ENCODE results near the gene CFL2.
A peak's percentile ranks its signal among the peaks of the same experiment; 100 is the strongest.

Gene CFL2

GRCh38 chr14:34700622-34701130, 13.7 kb downstream of the CFL2 start (continued):
- TF ChIP-seq SP3 (tag by site-specific recombination; IDR thresholded peaks at IDR 0.05) = no peak; the same call in 1 of the 2 replicates
- no peak for TF ChIP-seq ZNF677 (tag by site-specific recombination; IDR thresholded peaks at IDR 0.05)

- no peak overlapping the region for H3K4me3 ChIP-seq (ENCODE audit: low read depth, low read length)
- H3K36me3 ChIP-seq (ENCODE audit: control insufficient read depth in 2 of 2, insufficient read depth in 1 of 2, low read length in 2 of 2) = no peaks in the 10 kb centered on the region
- no peaks in the 10 kb centered on the region for H3K9me3 ChIP-seq (ENCODE audit: control insufficient read depth, insufficient read depth, low read depth, low read length)
- H3K4me1 ChIP-seq (ENCODE audit: control insufficient read depth, insufficient read depth, low read length) = peaks cover 12% of the 10 kb centered on the region
- ChIA-PET POLR2A (interaction anchor here (0.6 to 2.3 kb wide), 7 partner anchors 10 to 704 kb away, joined by 3 to 17 read pairs (median 3); partner anchors contain the start of genes BAZ1A and CFL2), CTCF (interaction anchor here (0.6 to 2.5 kb wide), 7 partner anchors 10 to 49 kb away, joined by 3 to 7 read pairs (median 5); no protein-coding TSS in a partner anchor)
- peak overlapping the region; percentile 69 for H3K27ac ChIP-seq (ENCODE audit: extremely low read depth, low read depth, low read length)
- TF ChIP-seq PRDM1 (tag by site-specific recombination; IDR thresholded peaks at IDR 0.05) (no peak; the same call in 1 of the 2 replicates), ZNF488 (tag by site-specific recombination; IDR thresholded peaks at IDR 0.05) (no peak), KLF7 (tag by site-specific recombination; IDR thresholded peaks at IDR 0.05; ENCODE audit: borderline replicate concordance) (no peak), ZNF10 (tag by site-specific recombination; IDR thresholded peaks at IDR 0.05) (0 out of 2 replicates have a peak, but pooled peaks have one; percentile 18), ZBTB21 (tag by site-specific recombination; IDR thresholded peaks at IDR 0.05) (peak; percentile 92), SALL2 (tag by site-specific recombination; IDR thresholded peaks at IDR 0.05; ENCODE audit: borderline replicate concordance) (no peak), ZIC2 (tag by site-specific recombination; IDR thresholded peaks at IDR 0.05) (no peak), MEIS1 (CRISPR knock-in tag; IDR thresholded peaks at IDR 0.05; ENCODE audit: borderline replicate concordance) (peak; percentile 60; the same call in 1 of the 2 replicates), ZNF768 (tag by site-specific recombination; IDR thresholded peaks at IDR 0.05) (no peak), ZNF174 (tag by site-specific recombination; IDR thresholded peaks at IDR 0.05) (no peak), ZNF596 (tag by site-specific recombination; IDR thresholded peaks at IDR 0.05) (no peak; the same call in 1 of the 2 replicates), ZNF354C (tag by site-specific recombination; IDR thresholded peaks at IDR 0.05; ENCODE audit: borderline replicate concordance, low read depth) (no peak), ZNF48 (tag by site-specific recombination; IDR thresholded peaks at IDR 0.05) (no peak), ZNF138 (tag by site-specific recombination; IDR thresholded peaks at IDR 0.05; ENCODE audit: borderline replicate concordance) (no peak), ZNF302 (tag by site-specific recombination; IDR thresholded peaks at IDR 0.05; ENCODE audit: low read depth) (no peak), ZNF548 (tag by site-specific recombination; IDR thresholded peaks at IDR 0.05) (no peak), ZNF449 (tag by site-specific recombination; IDR thresholded peaks at IDR 0.05) (peak; percentile 46; the same call in 1 of the 2 replicates), SCRT2 (tag by site-specific recombination; IDR thresholded peaks at IDR 0.05) (no peak), ZNF184 (tag by site-specific recombination; IDR thresholded peaks at IDR 0.05) (peak; percentile 91), ZBTB20 (tag by site-specific recombination; IDR thresholded peaks at IDR 0.05) (peak; percentile 99), ZNF391 (tag by site-specific recombination; IDR thresholded peaks at IDR 0.05; ENCODE audit: borderline replicate concordance, low read depth) (peak; percentile 83; the same call in 1 of the 2 replicates), ZNF114 (tag by site-specific recombination; IDR thresholded peaks at IDR 0.05) (no peak), ZNF121 (tag by site-specific recombination; IDR thresholded peaks at IDR 0.05) (no peak), ZNF341 (tag by site-specific recombination; IDR thresholded peaks at IDR 0.05; ENCODE audit: low read depth) (no peak), ZNF23 (tag by site-specific recombination; IDR thresholded peaks at IDR 0.05; ENCODE audit: borderline replicate concordance) (no peak), ZFHX2 (tag by site-specific recombination; conservative IDR thresholded peaks at IDR 0.05) (no peak), ZNF248 (tag by site-specific recombination; IDR thresholded peaks at IDR 0.05) (no peak), ZNF416 (tag by site-specific recombination; IDR thresholded peaks at IDR 0.05) (no peak), PATZ1 (tag by site-specific recombination; IDR thresholded peaks at IDR 0.05) (peak; percentile 67), ZNF639 (tag by site-specific recombination; IDR thresholded peaks at IDR 0.05) (peak; percentile 91)
These were observed 14.3 kb downstream of the CFL2 start for GRCh38 chr14:34699873-34700621.
